ENCODE data around the gene KCTD4.

Gene KCTD4

DNA sequence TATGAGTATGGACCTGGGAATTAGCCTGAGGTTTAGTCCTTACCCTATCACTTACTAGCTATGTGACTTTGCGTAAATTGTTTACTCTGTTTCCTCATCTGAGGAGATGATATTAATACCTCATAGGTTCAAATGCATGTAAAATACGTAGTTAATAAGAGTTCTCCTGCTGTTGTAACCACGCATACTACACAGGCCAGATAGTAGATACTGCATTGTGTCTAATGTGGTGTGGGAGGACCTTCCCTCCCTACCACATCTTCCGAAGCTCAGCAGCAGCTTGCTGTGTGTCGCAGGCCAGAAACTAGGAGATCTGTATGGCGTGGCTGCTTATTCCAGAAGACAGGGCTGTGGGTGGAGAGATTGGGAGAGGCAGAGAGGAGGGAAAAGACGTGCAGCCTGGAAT lies 57.5 kb downstream of the KCTD4 start:
- no peak overlapping the region for H3K27ac ChIP-seq
- no peak for TF ChIP-seq ZFX (IDR thresholded peaks at IDR 0.05)
- TF ChIP-seq CTCF (conservative IDR thresholded peaks at IDR 0.05), result no peak

Measured in C4-2B (cell line).